GM19468 (cell line): ENCODE measurements around the gene CHERP.
"Not testable (repeated sequence)": the region's sequence is repeated elsewhere in the genome, so short reads cannot be mapped to it uniquely, and the experiment has no call there.

ENCODE experiments used
- ATAC-seq: cut with Tn5 transposase; IDR thresholded peaks from one replicate; pipeline ENCODE4 v1.9.1; 2021; ENCODE audit warnings: mild to moderate bottlenecking, moderate library complexity, moderate number of reproducible peaks; ENCODE audit not compliant: unreplicated experiment; ENCODE audit errors: extremely low read depth

The CHERP gene

DNA sequence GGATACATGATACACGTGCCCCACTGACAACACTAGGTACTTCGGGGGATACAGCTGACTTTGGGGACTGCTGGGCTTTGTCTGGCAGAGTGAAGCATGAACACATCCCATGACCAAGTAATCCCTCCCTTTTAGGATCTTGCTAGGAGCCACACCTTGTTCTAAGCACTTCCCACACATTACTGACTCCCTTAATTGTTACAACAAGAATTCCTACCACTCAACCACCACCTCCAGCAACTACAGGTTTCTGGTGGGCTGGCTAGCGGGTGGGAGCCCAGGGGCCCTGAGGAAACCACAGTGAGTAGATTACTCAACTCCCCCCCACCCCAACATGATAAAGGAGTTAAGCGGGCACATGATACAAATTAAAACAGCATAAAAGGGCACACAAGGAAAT, 37.1 kb upstream of the CHERP start:
- ATAC-seq = no peak

DNA sequence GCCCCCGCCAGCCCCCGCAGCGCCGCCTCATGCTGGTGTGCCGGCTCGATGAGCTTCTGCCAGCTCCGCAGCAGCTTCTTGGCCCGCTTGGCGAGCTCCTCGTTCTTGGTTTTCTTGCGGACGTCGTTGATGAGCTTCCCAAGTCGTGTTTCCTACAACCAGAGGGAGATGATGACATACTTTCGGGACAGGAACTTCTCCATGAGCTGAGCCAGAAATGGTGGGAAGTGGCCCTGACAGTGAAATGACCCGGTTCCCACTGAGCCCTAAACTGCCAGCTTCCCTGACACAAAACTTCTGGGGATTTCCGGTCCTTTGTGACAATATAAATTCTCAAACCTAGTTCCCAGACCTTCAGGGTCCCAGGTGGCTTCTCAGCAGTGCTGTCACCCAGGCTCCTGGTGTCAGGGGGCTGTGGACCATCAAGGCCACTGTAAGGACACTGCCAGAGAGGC, 35.3 kb upstream of the CHERP start:
- no peak for ATAC-seq

DNA sequence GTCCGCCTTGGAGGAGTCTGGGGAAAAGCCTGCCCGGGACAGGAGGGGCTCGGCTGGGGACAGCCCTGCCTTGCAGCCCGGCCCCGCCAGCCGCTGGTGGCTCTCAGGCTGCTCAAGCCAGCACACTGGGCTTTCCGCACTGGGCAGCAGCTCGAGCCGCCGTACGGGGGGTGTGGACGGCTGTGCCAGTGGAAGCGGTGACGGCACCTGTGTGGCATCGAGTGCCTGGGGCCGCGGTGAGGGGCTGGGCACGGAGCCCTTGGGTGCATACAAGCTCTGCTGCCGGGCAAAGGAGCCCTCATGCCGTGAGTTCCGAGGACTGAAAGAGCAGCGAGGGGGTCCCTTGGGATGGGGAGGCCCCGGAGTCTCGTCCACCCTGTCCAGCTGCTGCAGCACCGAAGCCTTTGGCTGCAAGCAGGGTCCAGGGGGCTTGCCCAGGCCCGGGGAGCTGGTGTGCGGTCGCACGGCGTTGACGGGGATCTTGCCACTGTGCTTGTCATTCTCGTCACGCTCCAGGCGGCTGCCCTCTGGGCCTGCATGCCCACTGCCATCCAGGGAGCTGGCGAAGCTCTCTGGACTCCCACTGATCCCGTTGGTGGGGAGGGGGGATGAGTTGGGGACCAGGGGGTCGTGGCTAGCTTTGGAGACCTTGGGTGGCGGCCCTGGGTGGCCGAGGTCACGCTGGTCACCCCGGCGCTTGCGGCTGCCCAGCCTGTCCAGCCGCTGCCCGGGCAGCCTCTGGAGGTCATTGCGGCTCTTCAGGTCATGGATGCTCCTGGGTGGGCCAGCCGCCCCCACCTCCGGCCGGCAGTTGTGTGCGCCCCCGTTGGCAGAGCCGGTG, 34.7 kb upstream of the CHERP start:
- no peak for ATAC-seq

DNA sequence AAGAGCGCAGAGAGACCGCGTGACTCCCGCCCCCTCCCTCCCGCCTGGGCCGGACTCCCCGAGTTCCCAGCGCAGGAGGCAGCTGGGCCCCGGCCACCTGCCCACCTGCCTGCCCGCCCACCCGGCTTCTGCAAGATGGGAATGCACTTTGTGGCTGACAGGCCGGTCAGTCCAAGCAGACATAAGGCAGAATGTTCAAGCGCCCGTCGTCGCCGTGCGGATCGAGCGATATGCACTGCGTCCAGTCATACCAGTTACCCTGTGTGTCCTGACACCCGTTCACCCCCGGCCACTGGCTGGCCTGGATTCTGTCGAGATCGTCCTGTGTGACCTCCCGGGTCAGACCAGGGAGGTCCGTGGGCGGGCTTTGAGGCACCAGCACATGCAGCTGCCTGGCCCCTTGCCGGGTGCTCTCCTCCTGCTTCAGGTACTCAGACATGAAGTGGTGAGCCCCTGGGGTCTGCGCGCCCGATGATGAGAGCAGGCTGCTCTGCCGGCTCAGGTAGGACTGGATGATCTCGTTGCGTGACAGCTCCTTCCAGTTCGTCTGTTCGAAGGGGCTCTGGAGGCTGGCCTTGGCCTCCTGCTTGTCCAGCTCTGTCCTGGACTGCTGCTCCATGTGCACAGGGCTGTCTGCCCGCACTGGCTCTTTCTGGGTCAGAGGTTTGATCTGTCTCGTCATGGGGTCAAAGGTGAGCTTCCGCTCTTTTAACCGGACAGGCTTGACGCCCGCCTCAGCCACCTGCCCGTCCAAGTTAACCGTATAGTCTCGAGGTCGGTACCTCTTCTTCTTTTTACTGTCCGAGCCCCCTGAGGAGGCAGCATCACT, 33.8 kb upstream of the CHERP start:
- no peak for ATAC-seq

DNA sequence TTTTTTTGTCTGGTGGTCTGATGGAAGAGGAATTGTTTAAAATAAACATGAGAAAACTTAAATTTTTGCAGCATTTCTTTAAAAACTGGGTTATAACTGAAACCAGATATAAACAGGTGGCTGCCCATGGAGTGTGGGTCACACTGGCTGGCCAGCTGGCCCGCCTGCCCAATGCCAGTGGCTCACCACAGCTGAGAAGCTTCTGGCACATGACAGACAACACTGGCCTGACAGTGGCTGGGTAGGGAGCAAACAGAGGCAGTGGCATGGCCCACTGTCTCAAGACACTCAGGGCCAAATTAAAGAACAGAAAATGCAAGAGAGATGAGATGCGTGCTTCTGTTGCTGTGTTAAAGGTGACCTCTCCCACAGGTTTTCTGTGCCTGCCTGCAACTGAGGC, 33.0 kb upstream of the CHERP start:
- ATAC-seq = no peak

DNA sequence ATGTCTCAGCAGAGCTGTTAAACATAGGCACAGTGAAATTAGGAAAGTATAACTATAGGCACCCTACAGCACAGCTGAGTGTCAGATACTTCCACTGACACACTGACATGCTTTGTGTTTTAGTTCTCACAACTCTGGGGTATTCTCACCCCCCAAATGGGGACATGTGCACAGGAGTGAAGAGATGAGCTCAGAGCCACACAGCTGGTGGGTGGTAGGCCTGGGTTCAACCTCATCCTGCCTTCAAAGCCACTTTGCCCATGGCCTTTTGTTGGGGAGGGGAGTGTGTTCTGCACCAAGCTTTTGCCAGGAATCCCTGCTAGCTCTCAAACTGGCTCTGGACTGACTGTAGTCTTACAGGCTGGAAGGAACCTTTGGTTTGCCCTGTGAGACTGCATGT, 31.7 kb upstream of the CHERP start:
- no peak for ATAC-seq

DNA sequence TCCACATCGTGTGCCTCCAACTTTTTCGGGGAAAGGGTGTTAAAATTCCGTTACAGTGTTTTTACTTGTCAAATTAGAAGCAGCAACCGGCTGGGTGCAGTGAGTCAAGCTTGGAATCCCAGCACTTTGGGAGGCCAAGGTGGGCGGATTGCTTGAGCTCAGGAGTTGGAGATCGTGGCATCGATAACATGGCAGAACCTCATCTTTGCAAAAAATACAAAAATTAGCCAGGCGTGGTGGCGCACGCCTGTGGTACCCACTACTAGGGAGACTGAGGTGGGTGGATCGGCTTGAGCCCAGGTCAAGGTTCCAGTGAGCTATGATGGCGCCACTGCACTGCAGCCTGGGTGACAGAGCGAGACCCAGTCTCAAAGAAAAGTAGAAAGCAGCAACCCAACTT, 31.1 kb upstream of the CHERP start:
- no peak for ATAC-seq

DNA sequence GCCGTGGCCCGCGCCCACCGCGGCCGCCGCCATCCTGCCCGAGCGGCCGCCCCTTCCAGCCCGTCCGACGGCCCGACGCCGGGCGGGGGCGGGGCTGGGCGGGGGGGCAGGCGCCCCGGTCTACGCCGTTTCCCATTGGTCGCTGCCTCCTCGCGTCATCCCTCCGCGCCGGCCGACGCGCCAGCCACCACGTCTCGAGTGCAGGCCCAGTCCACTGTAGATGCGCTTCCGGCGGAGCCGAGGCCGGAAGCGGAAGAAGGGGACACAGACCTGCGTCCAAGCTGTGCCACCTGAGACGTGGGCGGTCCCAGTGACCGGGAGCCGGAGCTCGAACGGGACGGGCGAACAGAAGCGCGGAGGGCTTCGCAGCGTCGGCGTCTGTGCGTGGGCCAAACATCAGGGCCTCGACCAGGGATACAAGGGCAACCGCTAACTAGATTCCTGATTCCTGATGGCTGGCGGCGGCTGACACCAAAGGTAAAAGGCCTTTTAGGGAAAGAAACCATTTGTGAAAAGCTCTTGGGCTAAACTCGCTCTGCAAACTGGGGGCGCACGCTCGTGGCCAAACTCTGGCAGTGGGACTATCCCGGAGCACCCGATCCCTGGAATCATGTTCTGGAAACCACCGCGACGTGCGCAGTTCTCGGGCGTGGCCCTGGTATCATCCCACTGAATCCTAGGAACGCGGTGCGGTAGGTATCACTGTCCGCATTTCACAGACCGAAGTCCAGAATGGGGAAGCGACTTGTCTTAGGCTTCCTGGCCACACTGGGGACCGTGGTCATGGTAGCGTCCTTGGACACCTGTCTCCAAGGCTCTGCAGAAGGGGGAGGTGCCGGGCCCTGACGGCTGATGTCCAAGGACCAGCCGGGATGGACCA, 30.3 kb upstream of the CHERP start, which contains the start of gene SLC35E1:
SLC35E1 (minus strand) TSS at position 84 of the 880 bp plus-strand sequence; CDS start at position 33, 51 bp downstream.
- ATAC-seq = peak; percentile 87

DNA sequence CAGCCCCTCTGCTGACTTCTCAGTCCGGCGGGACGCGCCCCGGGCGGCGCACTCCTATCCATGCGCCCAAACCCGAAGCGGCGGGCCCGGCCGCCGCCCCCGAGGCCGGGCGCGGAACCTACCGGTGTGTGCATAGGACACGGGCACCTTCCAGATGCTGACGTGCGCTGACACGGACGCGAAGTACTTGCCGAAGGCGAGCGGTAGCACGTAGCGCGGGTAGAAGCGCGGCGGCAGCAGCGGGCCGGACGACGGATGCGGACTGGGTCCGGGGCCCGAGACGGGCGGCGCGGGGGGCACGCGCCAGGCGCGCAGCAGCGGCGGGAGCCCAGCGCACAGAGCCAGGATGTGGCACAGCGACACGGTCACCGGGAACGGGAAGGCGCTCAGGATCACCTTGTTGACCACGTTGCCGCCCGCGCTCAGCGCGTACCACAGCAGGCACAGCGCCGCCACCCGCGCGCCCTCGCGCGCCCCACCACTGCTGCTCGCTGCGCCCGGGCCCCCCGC, 29.6 kb upstream of the CHERP start:
- ATAC-seq = peak; percentile 8

DNA sequence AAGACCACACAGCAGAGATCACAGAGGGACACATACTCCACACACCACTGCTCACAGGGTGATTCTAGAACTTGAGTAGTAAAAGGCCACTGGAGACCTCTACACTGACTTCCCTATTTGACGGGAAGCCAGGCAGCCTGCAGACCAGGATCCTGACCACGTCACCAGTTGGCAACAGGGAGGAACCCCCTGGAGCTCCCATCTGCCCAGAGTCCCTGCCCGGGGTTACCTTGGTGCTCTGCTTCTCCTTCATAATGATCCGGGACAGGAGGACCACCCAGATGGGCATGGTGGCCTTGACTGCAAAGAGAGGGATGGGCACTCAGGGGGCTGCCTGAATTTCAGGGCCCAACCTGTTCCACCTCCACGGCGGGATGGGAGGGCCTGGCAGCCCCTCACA, 29.0 kb upstream of the CHERP start:
- no peak for ATAC-seq

DNA sequence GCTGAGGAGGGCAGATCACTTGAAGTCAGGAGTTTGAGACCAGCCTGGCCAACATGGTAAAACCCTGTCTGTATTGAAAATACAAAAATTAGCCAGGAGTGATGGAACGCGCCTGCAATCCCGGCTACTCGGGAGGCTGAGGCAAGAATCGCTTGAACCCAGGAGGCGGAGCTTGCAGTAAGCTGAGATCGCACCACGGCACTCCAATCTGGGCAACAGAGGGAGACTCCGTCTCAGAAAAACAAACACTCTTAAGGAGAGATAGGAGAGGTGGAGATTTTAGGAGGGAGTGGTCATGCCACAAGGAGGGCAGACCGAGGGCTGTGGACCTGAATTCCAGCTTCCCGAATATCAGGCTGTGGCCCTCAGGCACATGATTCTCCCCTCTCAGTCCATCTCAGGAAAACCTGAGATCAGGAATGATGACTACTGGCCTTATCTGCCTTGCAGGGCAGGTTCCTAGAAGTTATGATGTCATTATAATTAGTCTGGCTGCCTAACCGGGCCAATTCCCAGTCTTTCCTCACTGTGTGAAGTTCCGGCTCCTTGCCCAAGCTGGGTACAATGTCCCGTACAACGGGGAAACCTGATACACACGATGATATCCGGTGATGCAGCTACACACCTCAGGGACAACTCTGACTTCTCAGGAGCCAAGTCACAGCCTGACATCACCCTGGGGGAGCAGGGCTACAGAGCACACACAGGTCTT, 27.5 kb upstream of the CHERP start:
- ATAC-seq = no peak

DNA sequence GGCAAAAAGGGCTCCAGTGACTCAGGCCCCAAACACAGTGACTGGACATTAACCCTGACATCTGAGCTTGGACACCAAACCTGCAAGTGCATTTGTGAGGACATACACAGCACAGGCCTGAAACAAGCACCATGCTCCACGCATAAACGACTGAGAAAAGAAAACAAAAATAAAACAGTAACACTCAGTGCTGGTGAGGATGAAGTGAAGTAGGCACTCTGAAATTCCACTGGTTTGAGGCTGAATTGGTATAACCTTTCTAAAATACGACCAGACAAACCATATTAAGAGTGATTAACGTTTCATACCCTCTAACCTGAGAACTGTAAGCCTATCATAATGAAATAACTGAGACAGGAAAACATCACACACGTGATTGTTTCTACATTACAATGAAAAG, 24.5 kb upstream of the CHERP start:
- ATAC-seq = no peak

DNA sequence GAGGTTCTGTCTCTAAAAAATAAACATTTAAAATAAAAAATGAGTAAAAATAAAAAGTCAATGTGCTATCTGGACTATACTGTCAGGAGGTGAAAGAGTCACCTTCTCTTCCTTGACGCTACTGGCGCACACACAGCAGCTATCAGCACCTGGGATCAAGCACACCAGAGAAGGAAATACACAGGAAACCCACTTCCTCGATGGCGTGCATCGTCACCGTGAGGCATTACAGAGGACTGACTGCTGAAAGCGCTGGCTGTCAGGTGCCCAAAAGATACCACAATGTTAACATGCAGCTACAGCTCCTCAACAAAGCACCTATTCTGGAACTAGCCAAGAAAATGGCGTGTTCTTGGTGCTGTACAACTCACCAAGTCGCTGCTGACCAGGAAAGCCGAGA, 23.9 kb upstream of the CHERP start:
- no peak for ATAC-seq

DNA sequence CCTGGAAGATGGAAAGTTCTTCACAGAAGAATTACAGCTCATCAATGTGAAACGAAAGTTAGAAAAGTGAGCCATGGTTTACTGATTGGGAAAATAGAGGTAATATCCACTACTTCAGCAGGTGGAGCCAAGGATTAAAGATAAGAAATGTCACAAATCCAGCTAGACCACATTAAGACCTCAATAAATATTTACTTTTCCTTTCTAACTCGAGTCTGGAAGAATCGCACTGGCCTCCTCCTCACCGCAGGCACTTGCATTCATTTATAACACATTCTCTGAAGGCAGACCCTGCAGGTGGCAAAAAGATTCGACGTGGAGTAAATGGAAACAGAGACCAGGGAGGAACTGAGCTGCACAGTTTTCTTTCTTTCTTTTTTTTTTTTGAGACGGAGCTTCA, 22.6 kb upstream of the CHERP start:
- no peak for ATAC-seq

DNA sequence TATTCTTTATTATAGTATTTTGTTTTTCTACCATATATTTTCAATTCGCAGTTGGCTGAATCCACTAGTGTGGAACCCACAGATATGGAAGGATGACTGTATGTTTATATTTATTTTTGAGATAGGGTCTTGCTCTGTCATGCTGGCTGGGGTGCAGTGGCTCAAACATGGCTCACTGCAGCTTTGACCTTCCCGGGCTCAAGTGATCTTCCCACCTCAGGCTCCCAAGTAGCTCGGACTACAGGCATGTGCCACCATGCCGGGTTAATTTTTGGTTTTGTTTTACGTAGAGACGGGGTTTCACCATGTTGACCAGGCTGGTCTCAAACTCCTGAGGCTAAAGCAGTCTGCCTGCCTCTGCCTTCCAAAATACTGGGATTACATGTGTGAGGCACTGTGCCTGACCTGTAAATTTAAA, 20.4 kb upstream of the CHERP start:
- no peak for ATAC-seq

DNA sequence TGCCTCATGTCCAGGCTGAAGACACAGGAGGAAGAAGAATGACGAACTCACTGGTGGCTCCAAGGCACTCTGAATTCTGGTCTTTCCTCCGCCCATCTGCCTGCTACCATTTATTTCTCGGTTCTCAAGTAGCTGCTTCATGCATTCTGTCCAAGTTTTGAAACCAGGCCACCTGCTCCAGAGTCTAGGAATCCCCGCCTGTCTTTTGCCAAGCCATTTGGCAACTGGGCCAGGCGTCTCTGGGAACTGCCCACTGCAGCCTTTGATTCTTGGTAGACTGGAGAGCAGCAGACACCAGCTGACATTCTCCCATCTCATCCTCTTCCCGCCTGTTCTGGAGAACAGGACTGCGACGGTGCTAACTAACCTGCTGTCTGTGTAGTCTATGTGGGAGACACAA, 19.1 kb upstream of the CHERP start:
- ATAC-seq = no peak

DNA sequence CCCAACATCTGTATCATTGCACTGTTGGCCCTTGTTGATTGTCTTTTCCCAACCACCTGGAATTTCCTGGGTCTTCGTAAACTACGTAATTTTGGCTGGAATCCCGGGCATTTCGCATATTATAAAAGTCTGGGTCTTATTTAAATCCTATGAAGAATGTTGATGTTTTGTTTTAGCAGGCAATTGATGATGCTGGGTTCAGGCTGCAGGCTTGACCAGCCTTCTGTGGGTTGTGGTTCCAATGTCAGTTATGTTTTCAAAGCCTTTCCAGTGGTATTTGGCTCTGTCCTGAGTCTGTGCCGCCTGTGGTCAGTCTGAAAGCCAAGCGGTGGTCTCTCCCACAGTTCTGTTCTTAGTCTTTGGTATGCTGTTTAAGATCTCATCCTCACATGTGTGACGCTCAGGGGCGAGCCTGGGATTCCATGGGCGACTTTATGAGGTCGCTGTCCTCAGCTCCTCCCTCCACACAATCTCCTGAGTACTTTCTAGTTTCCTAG, 17.6 kb upstream of the CHERP start:
- ATAC-seq = no peak

DNA sequence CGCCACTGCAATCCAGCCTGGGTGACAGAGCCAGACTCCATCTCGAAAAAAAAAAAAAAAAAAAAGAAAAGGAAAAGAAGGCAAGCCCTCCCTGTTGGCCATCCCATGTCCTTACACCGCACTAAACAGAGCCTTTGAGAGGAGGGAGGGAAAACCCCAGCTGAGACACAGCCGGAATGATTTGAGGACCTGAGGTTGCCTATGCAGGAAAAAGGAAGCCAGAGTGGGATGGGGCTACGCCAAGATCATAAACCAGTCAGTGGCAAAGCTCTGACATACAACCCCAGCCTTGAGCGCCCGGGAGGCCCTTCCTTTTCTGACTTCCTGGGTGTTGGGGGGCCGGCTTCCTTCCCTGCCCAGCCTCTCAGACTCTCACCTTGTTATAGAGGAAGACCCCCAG, 12.5 kb upstream of the CHERP start:
- no peak for ATAC-seq

DNA sequence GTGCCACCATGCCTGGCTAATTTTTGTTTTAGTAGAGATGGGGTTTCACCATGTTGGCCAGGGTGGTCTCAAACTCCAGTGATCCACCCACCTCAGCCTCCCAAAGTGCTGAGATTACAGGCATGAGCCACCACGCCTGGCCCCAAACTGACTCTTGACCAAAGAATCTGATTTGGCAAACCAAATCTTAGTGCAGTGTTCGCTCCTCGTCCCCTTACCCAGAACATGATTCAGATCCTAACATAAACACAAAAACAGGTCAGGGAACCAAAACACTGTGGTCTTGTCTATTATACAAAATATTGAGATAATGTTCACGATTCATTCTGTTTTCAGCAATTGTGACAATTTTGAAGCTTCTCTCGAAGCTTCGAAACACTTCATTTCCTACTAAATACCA, 9.7 kb upstream of the CHERP start:
- ATAC-seq = not testable (repeated sequence)
